Osteoblast (primary cell): ENCODE data around the gene ANKRD36B. TPM values are rescaled to one million over a fixed set of nuclear protein-coding genes. Genes with fewer than 3 reads are reported as not detected.
"Not testable (repeated sequence)": the region's sequence is repeated elsewhere in the genome, so short reads cannot be mapped to it uniquely, and the experiment has no call there.

Source experiments
- DNase-seq: peaks from one replicate; pipeline ENCODE4 v3.0.0; 2011; ENCODE audit warnings: low spot score, mixed read lengths; ENCODE audit not compliant: insufficient read length; ENCODE audit errors: missing footprints
- H2AFZ ChIP-seq: 2 replicates; pipeline ENCODE4 v1.6.0; 2011; ENCODE audit warnings: mild to moderate bottlenecking, low read length
- H3K27ac ChIP-seq: 2 replicates; pipeline ENCODE4 v1.5.1; 2011; ENCODE audit warnings: mild to moderate bottlenecking, low read depth, low read length, moderate library complexity
- H3K27me3 ChIP-seq: 2 replicates; pipeline ENCODE4 v1.6.0; 2012; ENCODE audit warnings: mild to moderate bottlenecking, control low read depth, inconsistent platforms, low read length, moderate library complexity; ENCODE audit not compliant: insufficient read depth
- H3K36me3 ChIP-seq: 2 replicates; pipeline ENCODE4 v1.5.1; 2011; ENCODE audit warnings: mild to moderate bottlenecking, low read length, control low read depth, moderate library complexity; ENCODE audit not compliant: insufficient read depth
- H3K4me1 ChIP-seq: 2 replicates; pipeline ENCODE4 v1.5.1; 2011; ENCODE audit warnings: mild to moderate bottlenecking, low read length, control low read depth, moderate library complexity; ENCODE audit not compliant: insufficient read depth
- H3K4me2 ChIP-seq: 2 replicates; pipeline ENCODE4 v1.6.0; 2011; ENCODE audit warnings: mild to moderate bottlenecking, low read length; ENCODE audit not compliant: insufficient read depth
- H3K4me3 ChIP-seq: fragments of 200-600 bp; sonication (generic); 3 replicates; pipeline ENCODE4 v1.5.1; 2012; ENCODE audit warnings: mild to moderate bottlenecking, low read length, inconsistent platforms; ENCODE audit not compliant: insufficient read depth
- H3K79me2 ChIP-seq: 2 replicates; pipeline ENCODE4 v1.6.0; 2012; ENCODE audit warnings: mild to moderate bottlenecking, low read length, control low read depth, inconsistent platforms; ENCODE audit not compliant: insufficient read depth
- H3K9me3 ChIP-seq: 2 replicates; pipeline ENCODE4 v1.5.1; 2011; ENCODE audit warnings: low read depth, low read length, control low read depth
- H4K20me1 ChIP-seq: 2 replicates; pipeline ENCODE4 v1.6.0; 2012; ENCODE audit warnings: mild to moderate bottlenecking, low read length, control low read depth; ENCODE audit not compliant: insufficient read depth
- total RNA-seq: library from RNA; depleted of rRNA; stranded (reverse); fragments of >200 nt; gene quantifications from 2 replicates; pipeline ENCODE4 v1.2.3, GENCODE V29; 2012

The ANKRD36B gene
- total RNA-seq = 49.9 and 60.4 TPM in 2 replicates

DNA sequence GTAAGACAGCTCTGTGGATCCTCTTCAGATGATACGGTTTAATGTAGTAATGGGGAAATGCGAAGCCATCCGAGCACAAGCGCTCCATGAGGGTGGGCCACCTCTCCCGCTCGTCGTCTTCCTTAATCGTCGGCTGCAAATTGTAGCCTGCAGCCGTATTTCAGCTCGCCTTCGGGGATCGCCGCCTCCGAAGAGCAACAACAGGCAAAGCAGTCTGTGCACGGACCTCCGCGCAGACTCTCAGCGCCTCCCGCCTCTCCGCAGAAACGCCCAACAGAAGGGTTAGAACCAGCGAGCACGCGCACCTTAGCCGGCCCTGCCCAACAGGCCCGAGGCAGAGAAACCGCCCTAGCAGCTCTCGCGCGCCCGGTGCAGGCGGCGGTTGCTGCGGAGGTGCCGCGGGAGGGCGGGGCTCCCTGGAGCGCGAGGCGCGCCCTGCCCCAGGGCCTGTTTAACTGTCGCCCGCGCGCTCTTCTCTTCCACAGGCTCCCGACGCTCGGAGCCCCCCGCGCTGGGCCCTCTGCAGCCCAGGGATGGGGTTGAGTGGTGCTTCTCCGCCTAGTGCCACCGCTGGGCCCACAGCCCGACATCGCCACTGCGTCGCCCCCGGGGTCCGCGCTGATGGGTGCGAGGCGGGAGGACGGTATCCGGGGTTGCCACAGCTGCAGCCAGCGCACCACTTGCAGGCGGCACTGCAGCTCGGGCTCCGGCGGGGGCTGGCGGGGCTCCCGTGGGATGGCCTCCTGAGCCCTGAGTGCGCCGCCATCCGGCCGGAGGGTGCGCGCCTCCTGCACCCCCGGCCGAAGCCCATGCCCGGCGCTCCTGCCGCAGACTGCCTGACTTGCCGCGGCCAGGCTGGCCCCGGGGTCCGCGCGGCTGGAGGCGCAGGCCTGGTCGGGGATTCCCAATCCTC lies at the start of gene ANKRD36B:
Gene ANKRD36B, minus strand, starts transcription at position 280 of the 913 bp plus-strand sequence. Its CDS starts 192 bp downstream, at position 88.
- not testable (repeated sequence) for H3K36me3 ChIP-seq, H3K9me3 ChIP-seq, H3K79me2 ChIP-seq, H3K4me1 ChIP-seq, H3K27me3 ChIP-seq, H4K20me1 ChIP-seq
- Histone ChIP-seq H2AFZ (peak within 1 kb of the TSS; percentile 95), H3K27ac (peak within 1 kb of the TSS; percentile 56), H3K4me2 (peak within 1 kb of the TSS; percentile 95), H3K4me3 (peak within 1 kb of the TSS; percentile 77)
- DNase-seq = peak; percentile 31

DNA sequence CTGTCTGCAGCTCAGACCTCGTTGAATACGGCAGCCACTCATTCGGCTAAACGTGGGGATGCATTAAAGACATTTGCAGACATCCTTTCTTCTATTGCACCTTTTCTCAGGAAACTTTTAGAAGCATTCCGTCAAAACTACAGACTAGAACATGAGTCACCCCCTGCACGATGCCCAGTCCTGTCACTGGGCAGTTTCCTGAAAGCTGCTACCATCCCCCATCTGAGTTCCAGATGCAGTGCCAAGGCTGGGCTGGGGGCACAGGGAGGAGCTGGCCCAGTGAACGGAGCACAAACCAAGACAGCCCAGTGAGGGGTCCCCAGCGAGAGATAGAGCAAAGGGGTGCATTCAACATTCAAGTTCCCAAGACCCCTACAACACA lies 36.4 kb upstream of the ANKRD36B start:
- not testable (repeated sequence) for H3K79me2 ChIP-seq, H3K36me3 ChIP-seq, H3K27me3 ChIP-seq, H3K4me1 ChIP-seq, H3K4me2 ChIP-seq, H3K9me3 ChIP-seq, H2AFZ ChIP-seq, H3K4me3 ChIP-seq, H3K27ac ChIP-seq, H4K20me1 ChIP-seq
- DNase-seq = peak; percentile 51

- H3K79me2 ChIP-seq, H3K36me3 ChIP-seq, H4K20me1 ChIP-seq, H3K27ac ChIP-seq, H3K9me3 ChIP-seq, H3K27me3 ChIP-seq, DNase-seq, H3K4me3 ChIP-seq, H3K4me2 ChIP-seq, H3K4me1 ChIP-seq, H2AFZ ChIP-seq: not testable (repeated sequence)
Measured at GRCh38 chr2:97625354-97626048, 35.8 kb upstream of the ANKRD36B start.

- H3K36me3 ChIP-seq, DNase-seq, H3K79me2 ChIP-seq, H3K27ac ChIP-seq, H3K4me2 ChIP-seq, H2AFZ ChIP-seq, H3K27me3 ChIP-seq, H4K20me1 ChIP-seq, H3K4me1 ChIP-seq, H3K4me3 ChIP-seq, H3K9me3 ChIP-seq: not testable (repeated sequence)
Measured at GRCh38 chr2:97622976-97623375, 33.3 kb upstream of the ANKRD36B start.

DNA sequence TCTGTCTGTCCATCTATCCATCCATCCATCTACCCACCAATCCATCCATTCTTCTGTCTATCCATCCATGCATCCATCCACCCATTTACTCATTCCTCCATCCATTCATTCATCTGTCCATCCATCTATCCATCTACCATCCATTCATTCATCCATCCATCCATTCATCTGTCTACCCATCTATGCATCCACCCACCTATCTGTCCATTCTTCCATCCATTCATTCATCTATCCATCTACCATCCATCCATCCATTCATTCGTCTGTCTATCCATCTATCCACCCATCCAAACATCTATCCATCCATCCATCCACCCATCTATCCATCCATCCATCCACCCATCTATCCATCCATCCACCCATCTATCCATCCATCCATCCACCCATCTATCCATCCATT lies 30.8 kb upstream of the ANKRD36B start:
- H4K20me1 ChIP-seq, H3K79me2 ChIP-seq, H3K4me3 ChIP-seq, H3K27me3 ChIP-seq, H2AFZ ChIP-seq, DNase-seq, H3K36me3 ChIP-seq, H3K4me1 ChIP-seq, H3K4me2 ChIP-seq, H3K9me3 ChIP-seq, H3K27ac ChIP-seq: not testable (repeated sequence)

DNA sequence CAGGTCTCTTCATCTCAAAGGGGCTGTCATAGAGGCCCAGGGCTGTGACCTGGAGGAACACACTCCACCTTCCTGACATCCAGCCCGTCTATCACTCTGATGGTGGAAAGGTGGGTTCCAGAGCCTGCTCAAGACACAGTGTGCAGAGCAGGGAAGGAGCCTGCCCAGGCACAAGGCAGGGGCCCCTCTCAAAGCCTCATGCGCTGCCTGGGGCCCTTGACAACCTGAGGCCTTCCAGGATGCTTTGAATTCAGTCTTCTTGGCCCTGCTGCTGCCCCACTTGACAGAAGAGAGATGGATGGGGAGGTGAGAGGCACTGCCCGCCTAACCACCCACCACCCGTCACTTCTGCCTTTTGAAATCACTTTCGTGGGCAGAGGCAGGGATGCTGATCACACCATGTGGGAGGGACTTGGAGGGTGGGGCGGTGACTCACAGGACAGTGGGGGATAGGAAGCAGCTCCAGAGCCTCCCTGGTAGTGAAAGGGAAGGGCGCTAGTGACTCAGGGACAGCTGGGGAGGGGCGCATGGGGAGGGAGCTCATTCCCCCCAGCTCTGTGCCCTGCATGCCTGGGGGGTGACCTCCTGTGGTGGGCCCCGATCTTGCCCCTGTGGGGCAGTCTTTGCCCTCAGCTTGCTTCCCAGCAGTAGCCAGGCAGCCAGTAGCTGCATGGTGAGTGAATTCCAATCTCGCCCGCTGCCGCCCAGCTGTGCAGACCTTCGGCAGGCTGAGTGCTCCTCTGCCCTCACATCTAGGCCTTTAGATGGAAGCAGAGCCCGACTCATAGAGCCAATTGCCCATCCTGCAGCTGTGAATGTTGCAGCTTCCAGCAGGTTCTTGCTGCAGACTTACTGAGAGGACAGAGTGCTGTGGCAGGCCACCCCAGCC lies 29.5 kb upstream of the ANKRD36B start:
- H3K4me2 ChIP-seq = not testable (repeated sequence)

More for the DNA sequence above, 29.5 kb upstream of the ANKRD36B start:
- not testable (repeated sequence) for H3K27ac ChIP-seq, H3K36me3 ChIP-seq, DNase-seq, H3K4me1 ChIP-seq, H3K79me2 ChIP-seq, H3K27me3 ChIP-seq, H3K9me3 ChIP-seq, H2AFZ ChIP-seq, H3K4me3 ChIP-seq, H4K20me1 ChIP-seq
